Measurements from ENCODE around the gene RUNX2. TPM values are rescaled to one million over a fixed set of nuclear protein-coding genes. Genes with fewer than 3 reads are reported as not detected.

Gene RUNX2
- total RNA-seq, 2 experiments from 2014 or later: 0.27 to 0.44 TPM

GRCh38 chr6:45415788-45416518, 87.8 kb downstream of the RUNX2 start:
- H3K4me3 ChIP-seq (ENCODE audit: low read depth, low read length, poor library complexity, severe bottlenecking): no peak overlapping the region
- no peak overlapping the region for H3K27ac ChIP-seq (ENCODE audit: low read depth, low read length, poor library complexity, severe bottlenecking)
- H2AFZ ChIP-seq (ENCODE audit: low read length): no peak overlapping the region
- no peaks in the 10 kb centered on the region for H3K79me2 ChIP-seq (ENCODE audit: insufficient read depth, low read depth, low read length)
- H3K4me2 ChIP-seq (ENCODE audit: low read length): no peak overlapping the region
- no peaks in the 10 kb centered on the region for H3K9me3 ChIP-seq (ENCODE audit: low read length)
- no peaks in the 10 kb centered on the region for H3K36me3 ChIP-seq (ENCODE audit: insufficient read depth, low read length)
- BruUV-seq (replicated peaks): no TSS peak
- no peaks in the 10 kb centered on the region for H3K4me1 ChIP-seq (ENCODE audit: insufficient read depth, low read length, poor library complexity, severe bottlenecking)
- POLR2A ChIA-PET: interaction anchor here (0.6 to 0.8 kb wide), 2 partner anchors 29 to 357 kb away, joined by 3 read pairs; no protein-coding TSS in a partner anchor
- DNase-seq (ENCODE audit: low spot score): no peak
- intact Hi-C loops (cut with micrococcal nuclease; ENCODE audit: unreplicated experiment): no loop called here
- TF ChIP-seq CTCF (conservative IDR thresholded peaks at IDR 0.05; ENCODE audit: low read length) (no peak), EZH2phosphoT487 (IDR thresholded peaks at IDR 0.05; ENCODE audit: borderline replicate concordance, low read depth, low read length) (no peak)
- H3K9me2 ChIP-seq (ENCODE audit: insufficient read depth, low read length): no peaks in the 10 kb centered on the region
- H4K20me1 ChIP-seq (ENCODE audit: insufficient read depth, low read length): no peaks in the 10 kb centered on the region
- CTCF ChIA-PET (ENCODE audit: unreplicated experiment): no interaction called here

- Histone ChIP-seq H3K4me2 (ENCODE audit: low read length) (no peak overlapping the region), H3K4me1 (ENCODE audit: insufficient read depth, low read length, poor library complexity, severe bottlenecking) (peaks cover 3% of the 10 kb centered on the region), H3K9me2 (ENCODE audit: insufficient read depth, low read length) (no peaks in the 10 kb centered on the region), H3K4me3 (ENCODE audit: low read depth, low read length, poor library complexity, severe bottlenecking) (no peak overlapping the region), H3K27ac (ENCODE audit: low read depth, low read length, poor library complexity, severe bottlenecking) (no peak overlapping the region), H3K36me3 (ENCODE audit: insufficient read depth, low read length) (no peaks in the 10 kb centered on the region), H3K79me2 (ENCODE audit: insufficient read depth, low read depth, low read length) (no peaks in the 10 kb centered on the region), H3K9me3 (ENCODE audit: low read length) (no peaks in the 10 kb centered on the region), H4K20me1 (ENCODE audit: insufficient read depth, low read length) (no peaks in the 10 kb centered on the region), H2AFZ (ENCODE audit: low read length) (no peak overlapping the region)
- no TSS peak for BruUV-seq (replicated peaks)
- ChIA-PET POLR2A (no interaction called here), CTCF (ENCODE audit: unreplicated experiment) (no interaction called here)
- no peak for DNase-seq (ENCODE audit: low spot score)
- TF ChIP-seq EZH2phosphoT487 (IDR thresholded peaks at IDR 0.05; ENCODE audit: borderline replicate concordance, low read depth, low read length): no peak
- TF ChIP-seq CTCF (conservative IDR thresholded peaks at IDR 0.05; ENCODE audit: low read length): no peak
- intact Hi-C loops (cut with micrococcal nuclease; ENCODE audit: unreplicated experiment): no loop called here
Measured at GRCh38 chr6:45416700-45417099, 88.6 kb downstream of the RUNX2 start.

DNA sequence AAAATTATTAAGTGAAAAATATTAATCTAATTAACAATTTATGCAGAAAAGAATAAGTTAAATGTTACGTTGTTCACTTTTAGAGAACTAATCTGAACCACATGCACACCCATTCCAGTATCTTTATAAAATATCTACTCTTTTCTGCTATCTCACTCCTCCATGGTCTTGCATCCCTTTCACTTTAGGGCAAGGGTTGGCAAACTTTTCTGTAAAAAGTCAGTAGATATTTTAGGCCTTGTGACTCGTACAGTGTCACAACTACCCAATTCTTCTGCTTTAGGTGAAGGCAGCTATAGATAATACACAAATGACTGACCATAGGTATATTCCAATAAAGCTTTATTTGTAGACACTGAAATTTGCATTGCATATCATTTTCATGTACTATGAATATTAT, 89.3 kb downstream of the RUNX2 start:
- TF ChIP-seq EZH2phosphoT487 (IDR thresholded peaks at IDR 0.05; ENCODE audit: borderline replicate concordance, low read depth, low read length) (no peak), CTCF (conservative IDR thresholded peaks at IDR 0.05; ENCODE audit: low read length) (no peak)
- POLR2A ChIA-PET: no interaction called here
- intact Hi-C loops (cut with micrococcal nuclease; ENCODE audit: unreplicated experiment): no loop called here

More for the DNA sequence above, 89.3 kb downstream of the RUNX2 start:
- no peak overlapping the region for H3K4me3 ChIP-seq (ENCODE audit: low read depth, low read length, poor library complexity, severe bottlenecking)
- BruUV-seq (replicated peaks): no TSS peak
- no peaks in the 10 kb centered on the region for H4K20me1 ChIP-seq (ENCODE audit: insufficient read depth, low read length)
- no peak overlapping the region for H2AFZ ChIP-seq (ENCODE audit: low read length)
- CTCF ChIA-PET (ENCODE audit: unreplicated experiment): no interaction called here
- H3K9me3 ChIP-seq (ENCODE audit: low read length): no peaks in the 10 kb centered on the region
- no peaks in the 10 kb centered on the region for H3K36me3 ChIP-seq (ENCODE audit: insufficient read depth, low read length)
- no peak overlapping the region for H3K4me2 ChIP-seq (ENCODE audit: low read length)
- no peak for DNase-seq (ENCODE audit: low spot score)
- H3K27ac ChIP-seq (ENCODE audit: low read depth, low read length, poor library complexity, severe bottlenecking): no peak overlapping the region
- H3K9me2 ChIP-seq (ENCODE audit: insufficient read depth, low read length): no peaks in the 10 kb centered on the region
- peaks cover 4% of the 10 kb centered on the region for H3K4me1 ChIP-seq (ENCODE audit: insufficient read depth, low read length, poor library complexity, severe bottlenecking)
- H3K79me2 ChIP-seq (ENCODE audit: insufficient read depth, low read depth, low read length): no peaks in the 10 kb centered on the region

Measured in OCI-LY7 (cell line).